AG04449 (cell line): Measurements from ENCODE around the gene MED12.

Source experiments
- CTCF ChIA-PET: fragments of 350-600 bp; formaldehyde crosslinking; extraction: SDS; loops from one replicate; lab custom pipeline; 2021; ENCODE audit warnings: antibody characterized with exemption; lab: Yijun Ruan, JAX
- POLR2A ChIA-PET: fragments of 400-600, 350-600 bp; formaldehyde crosslinking; extraction: SDS; loops from one replicate; lab custom pipeline; 2020; ENCODE audit warnings: antibody characterized with exemption, inconsistent platforms; lab: Yijun Ruan, JAX
- DNase-seq: peaks from one replicate; pipeline ENCODE4 v3.0.0-alpha.2; 2010; ENCODE audit warnings: low read depth, low spot score
- H3K4me3 ChIP-seq: 2 replicates; pipeline ENCODE4 v1.5.1; 2011; ENCODE audit warnings: low read depth, mild to moderate bottlenecking, control low read depth, low read length
- CTCF ChIP-seq: IDR thresholded peaks from one replicate; pipeline ENCODE4 v1.5.1; 2011; ENCODE audit warnings: mild to moderate bottlenecking, moderate library complexity, low read length, control low read depth, inconsistent platforms; ENCODE audit not compliant: insufficient read depth; ENCODE audit errors: missing control alignments

The MED12 gene

GRCh38 chrX:71128915-71129765 is 10.7 kb downstream of the MED12 start:
- no peak overlapping the region for H3K4me3 ChIP-seq
- ChIA-PET CTCF (interaction anchor here (0.6 to 3.6 kb wide), 15 partner anchors 9 to 162 kb away, joined by 3 to 28 read pairs (median 5); partner anchors contain the start of genes MED12 and NLGN3), POLR2A (no interaction called here)
- no peak for DNase-seq
- TF ChIP-seq CTCF, result peak; percentile 85

- TF ChIP-seq CTCF, result no peak
- no peak for DNase-seq
- no peak overlapping the region for H3K4me3 ChIP-seq
- CTCF ChIA-PET, result interaction anchor here (0.8 to 3.6 kb wide), 3 partner anchors 12 to 161 kb away, joined by 3 to 19 read pairs (median 3); partner anchors contain the start of genes MED12 and NLGN3
- POLR2A ChIA-PET, result no interaction called here
These were observed 13.1 kb downstream of the MED12 start for GRCh38 chrX:71131510-71131909.

GRCh38 chrX:71140440-71140839 is 22.0 kb downstream of the MED12 start:
- TF ChIP-seq CTCF, result no peak
- ChIA-PET POLR2A (no interaction called here), CTCF (no interaction called here)
- H3K4me3 ChIP-seq, result no peak overlapping the region
- DNase-seq, result no peak

GRCh38 chrX:71143508-71143907 is 25.1 kb downstream of the MED12 start:
- CTCF ChIA-PET, result interaction anchor here (2.0 to 4.0 kb wide), 2 partner anchors 13 to 36 kb away, joined by 6 to 19 read pairs; no protein-coding TSS in a partner anchor
- no peak overlapping the region for H3K4me3 ChIP-seq
- POLR2A ChIA-PET, result no interaction called here
- no peak for DNase-seq
- no peak for TF ChIP-seq CTCF

GRCh38 chrX:71144651-71145050 is 26.3 kb downstream of the MED12 start, which contains the start of gene NLGN3:
Gene NLGN3, plus strand, starts transcription at chrX:71144841. Its CDS starts 2,909 bp downstream, at chrX:71147750.
- ChIA-PET POLR2A (interaction anchor here (0.6 kb wide), 1 partner anchor 33 kb away, joined by 3 read pairs; no protein-coding TSS in a partner anchor), CTCF (interaction anchor here (2.0 to 4.0 kb wide), 2 partner anchors 14 to 34 kb away, joined by 6 to 19 read pairs; no protein-coding TSS in a partner anchor)
- no peak for TF ChIP-seq CTCF
- DNase-seq, result no peak
- H3K4me3 ChIP-seq, result no peak within 1 kb of the TSS
